Panc1 (cell line): ENCODE measurements around the gene VKORC1L1.
"Not testable (repeated sequence)": the region's sequence is repeated elsewhere in the genome, so short reads cannot be mapped to it uniquely, and the experiment has no call there.

Source experiments
- POLR2AphosphoS5 ChIP-seq: IDR thresholded peaks from 2 replicates; pipeline ENCODE4 v1.6.1; 2012; ENCODE audit warnings: mild to moderate bottlenecking, low read depth, low read length, moderate library complexity
- TCF7L2 ChIP-seq: IDR thresholded peaks from 2 replicates; pipeline ENCODE4 v1.6.1; 2011; ENCODE audit warnings: mild to moderate bottlenecking, low read depth, low read length, inconsistent platforms
- TF ChIP-seq, protein P1 (sequence below): fragments of 450-650 bp; IDR thresholded peaks from 2 replicates; pipeline ENCODE4 v1.5.1; 2017; ENCODE audit warnings: mild to moderate bottlenecking
- TF ChIP-seq, protein P2 (sequence below), 2 experiments: IDR thresholded peaks; 2 replicates each; pipeline ENCODE4 v1.6.1; 2011 to 2012; ENCODE audit warnings: low read depth in 2 of 2, control low read depth in 1 of 2, low read length in 1 of 2, mild to moderate bottlenecking in 1 of 2, moderate library complexity in 1 of 2; ENCODE audit not compliant: insufficient read depth in 1 of 2

DNA sequence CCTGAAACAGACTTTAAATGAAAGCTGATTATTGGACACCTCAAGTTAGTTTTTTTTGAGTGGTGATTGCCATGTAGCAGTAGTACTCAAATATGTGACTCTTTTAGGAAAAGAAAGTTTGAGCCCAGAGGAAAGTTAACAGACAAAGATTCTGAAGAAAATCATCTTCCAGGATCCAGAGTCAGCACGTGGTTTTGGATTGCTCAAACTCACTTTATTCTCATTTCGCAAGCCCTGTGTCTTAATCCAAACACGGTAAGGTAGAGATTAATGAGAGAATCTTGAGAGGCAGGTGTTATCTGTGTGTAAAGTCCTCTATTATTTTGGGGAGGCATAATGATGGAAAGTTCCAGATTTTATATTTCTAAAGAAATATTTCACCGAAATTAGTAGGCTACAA, 2.8 kb downstream of the VKORC1L1 start:
- TF ChIP-seq, protein P1, sequence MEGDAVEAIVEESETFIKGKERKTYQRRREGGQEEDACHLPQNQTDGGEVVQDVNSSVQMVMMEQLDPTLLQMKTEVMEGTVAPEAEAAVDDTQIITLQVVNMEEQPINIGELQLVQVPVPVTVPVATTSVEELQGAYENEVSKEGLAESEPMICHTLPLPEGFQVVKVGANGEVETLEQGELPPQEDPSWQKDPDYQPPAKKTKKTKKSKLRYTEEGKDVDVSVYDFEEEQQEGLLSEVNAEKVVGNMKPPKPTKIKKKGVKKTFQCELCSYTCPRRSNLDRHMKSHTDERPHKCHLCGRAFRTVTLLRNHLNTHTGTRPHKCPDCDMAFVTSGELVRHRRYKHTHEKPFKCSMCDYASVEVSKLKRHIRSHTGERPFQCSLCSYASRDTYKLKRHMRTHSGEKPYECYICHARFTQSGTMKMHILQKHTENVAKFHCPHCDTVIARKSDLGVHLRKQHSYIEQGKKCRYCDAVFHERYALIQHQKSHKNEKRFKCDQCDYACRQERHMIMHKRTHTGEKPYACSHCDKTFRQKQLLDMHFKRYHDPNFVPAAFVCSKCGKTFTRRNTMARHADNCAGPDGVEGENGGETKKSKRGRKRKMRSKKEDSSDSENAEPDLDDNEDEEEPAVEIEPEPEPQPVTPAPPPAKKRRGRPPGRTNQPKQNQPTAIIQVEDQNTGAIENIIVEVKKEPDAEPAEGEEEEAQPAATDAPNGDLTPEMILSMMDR: not testable (repeated sequence)
- TF ChIP-seq, protein P2, sequence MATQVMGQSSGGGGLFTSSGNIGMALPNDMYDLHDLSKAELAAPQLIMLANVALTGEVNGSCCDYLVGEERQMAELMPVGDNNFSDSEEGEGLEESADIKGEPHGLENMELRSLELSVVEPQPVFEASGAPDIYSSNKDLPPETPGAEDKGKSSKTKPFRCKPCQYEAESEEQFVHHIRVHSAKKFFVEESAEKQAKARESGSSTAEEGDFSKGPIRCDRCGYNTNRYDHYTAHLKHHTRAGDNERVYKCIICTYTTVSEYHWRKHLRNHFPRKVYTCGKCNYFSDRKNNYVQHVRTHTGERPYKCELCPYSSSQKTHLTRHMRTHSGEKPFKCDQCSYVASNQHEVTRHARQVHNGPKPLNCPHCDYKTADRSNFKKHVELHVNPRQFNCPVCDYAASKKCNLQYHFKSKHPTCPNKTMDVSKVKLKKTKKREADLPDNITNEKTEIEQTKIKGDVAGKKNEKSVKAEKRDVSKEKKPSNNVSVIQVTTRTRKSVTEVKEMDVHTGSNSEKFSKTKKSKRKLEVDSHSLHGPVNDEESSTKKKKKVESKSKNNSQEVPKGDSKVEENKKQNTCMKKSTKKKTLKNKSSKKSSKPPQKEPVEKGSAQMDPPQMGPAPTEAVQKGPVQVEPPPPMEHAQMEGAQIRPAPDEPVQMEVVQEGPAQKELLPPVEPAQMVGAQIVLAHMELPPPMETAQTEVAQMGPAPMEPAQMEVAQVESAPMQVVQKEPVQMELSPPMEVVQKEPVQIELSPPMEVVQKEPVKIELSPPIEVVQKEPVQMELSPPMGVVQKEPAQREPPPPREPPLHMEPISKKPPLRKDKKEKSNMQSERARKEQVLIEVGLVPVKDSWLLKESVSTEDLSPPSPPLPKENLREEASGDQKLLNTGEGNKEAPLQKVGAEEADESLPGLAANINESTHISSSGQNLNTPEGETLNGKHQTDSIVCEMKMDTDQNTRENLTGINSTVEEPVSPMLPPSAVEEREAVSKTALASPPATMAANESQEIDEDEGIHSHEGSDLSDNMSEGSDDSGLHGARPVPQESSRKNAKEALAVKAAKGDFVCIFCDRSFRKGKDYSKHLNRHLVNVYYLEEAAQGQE (IDR thresholded peaks at IDR 0.05; ENCODE audit: insufficient read depth in 1 of 2, low read depth in 2 of 2, low read length in 1 of 2): not testable (repeated sequence)
- TF ChIP-seq TCF7L2, POLR2AphosphoS5: not testable (repeated sequence)
